ENCODE data around the gene ACP1. TPM values are rescaled to one million over a fixed set of nuclear protein-coding genes. Genes with fewer than 3 reads are reported as not detected.

The ACP1 gene
- total RNA-seq, 1 donor from 2014 or later = 86.1 TPM

- no peak overlapping the region for H3K4me3 Mint-ChIP-seq (ENCODE audit: unreplicated experiment)
Observed at GRCh38 chr2:283996-284794, 19.4 kb downstream of the ACP1 start.

GRCh38 chr2:284896-285492 is 20.2 kb downstream of the ACP1 start:
- H3K27me3 Mint-ChIP-seq (ENCODE audit: unreplicated experiment) = peaks cover 12% of the 10 kb centered on the region
- H3K4me3 Mint-ChIP-seq (ENCODE audit: unreplicated experiment) = no peak overlapping the region
- peaks cover 3% of the 10 kb centered on the region for H3K4me1 Mint-ChIP-seq (ENCODE audit: low read depth, unreplicated experiment)
- no peaks in the 10 kb centered on the region for H3K9me3 Mint-ChIP-seq (ENCODE audit: unreplicated experiment)
- no peak overlapping the region for H3K27ac Mint-ChIP-seq (ENCODE audit: unreplicated experiment)
- no peak for TF ChIP-seq CTCF (IDR thresholded peaks at IDR 0.05; ENCODE audit: partially characterized antibody, unreplicated experiment)
- no peaks in the 10 kb centered on the region for H3K36me3 Mint-ChIP-seq (ENCODE audit: unreplicated experiment)
- DNase-seq = no peak

More at GRCh38 chr2:283996-284794, 19.4 kb downstream of the ACP1 start:
- Mint-ChIP-seq H3K27ac (ENCODE audit: unreplicated experiment) (no peak overlapping the region), H3K27me3 (ENCODE audit: unreplicated experiment) (peaks cover 10% of the 10 kb centered on the region), H3K4me1 (ENCODE audit: low read depth, unreplicated experiment) (peaks cover 4% of the 10 kb centered on the region), H3K9me3 (ENCODE audit: unreplicated experiment) (no peaks in the 10 kb centered on the region), H3K36me3 (ENCODE audit: unreplicated experiment) (no peaks in the 10 kb centered on the region)
- no peak for TF ChIP-seq CTCF (IDR thresholded peaks at IDR 0.05; ENCODE audit: partially characterized antibody, unreplicated experiment)
- DNase-seq = no peak

- no peak overlapping the region for H3K4me3 Mint-ChIP-seq (ENCODE audit: unreplicated experiment)
- H3K27me3 Mint-ChIP-seq (ENCODE audit: unreplicated experiment) = peaks cover 12% of the 10 kb centered on the region
- H3K27ac Mint-ChIP-seq (ENCODE audit: unreplicated experiment) = no peak overlapping the region
- H3K9me3 Mint-ChIP-seq (ENCODE audit: unreplicated experiment) = no peaks in the 10 kb centered on the region
- peaks cover 3% of the 10 kb centered on the region for H3K4me1 Mint-ChIP-seq (ENCODE audit: low read depth, unreplicated experiment)
- no peaks in the 10 kb centered on the region for H3K36me3 Mint-ChIP-seq (ENCODE audit: unreplicated experiment)
- TF ChIP-seq CTCF (IDR thresholded peaks at IDR 0.05; ENCODE audit: partially characterized antibody, unreplicated experiment) = no peak
- DNase-seq = no peak
Observed at GRCh38 chr2:285531-285930, 20.8 kb downstream of the ACP1 start.

- Mint-ChIP-seq H3K9me3 (ENCODE audit: unreplicated experiment) (no peaks in the 10 kb centered on the region), H3K4me1 (ENCODE audit: low read depth, unreplicated experiment) (peaks cover 3% of the 10 kb centered on the region), H3K27ac (ENCODE audit: unreplicated experiment) (no peak overlapping the region), H3K36me3 (ENCODE audit: unreplicated experiment) (no peaks in the 10 kb centered on the region), H3K27me3 (ENCODE audit: unreplicated experiment) (peaks cover 12% of the 10 kb centered on the region), H3K4me3 (ENCODE audit: unreplicated experiment) (peak overlapping the region; percentile 26)
- no peak for TF ChIP-seq CTCF (IDR thresholded peaks at IDR 0.05; ENCODE audit: partially characterized antibody, unreplicated experiment)
- DNase-seq = no peak
Observed at GRCh38 chr2:286035-286434, 21.3 kb downstream of the ACP1 start.

All from glutamatergic neuron (in vitro differentiated cells).